PFSK-1 (cell line): ENCODE measurements around the gene GRIN2D.

Experiments
- FOXP2 ChIP-seq: optimal IDR thresholded peaks from 2 replicates; pipeline ENCODE3; 2011; ENCODE audit warnings: borderline replicate concordance, control low read depth, inconsistent platforms; ENCODE audit not compliant: insufficient read depth; ENCODE audit errors: extremely low read length, extremely low read depth
- POLR2AphosphoS5 ChIP-seq: IDR thresholded peaks from 2 replicates; pipeline ENCODE4 v1.6.1; 2012; ENCODE audit warnings: low read depth, mild to moderate bottlenecking, control low read depth, low read length, moderate library complexity
- REST ChIP-seq, 2 experiments: IDR thresholded peaks; 2 replicates each; pipeline versions ENCODE4 v1.6.1 to v1.8.0; 2011 to 2012; ENCODE audit warnings: low read depth in 2 of 2, low read length in 2 of 2, control low read depth in 1 of 2, inconsistent platforms in 1 of 2, mild to moderate bottlenecking in 1 of 2, moderate library complexity in 1 of 2; ENCODE audit not compliant: insufficient read depth in 1 of 2
- SIN3A ChIP-seq: IDR thresholded peaks from 2 replicates; pipeline ENCODE4 v1.6.1; 2012; ENCODE audit warnings: mild to moderate bottlenecking, low read length, moderate library complexity, borderline replicate concordance; ENCODE audit not compliant: insufficient read depth
- TAF1 ChIP-seq: IDR thresholded peaks from 2 replicates; pipeline ENCODE4 v1.6.1; 2012; ENCODE audit warnings: low read length, control low read depth, borderline replicate concordance; ENCODE audit not compliant: insufficient read depth

DNA sequence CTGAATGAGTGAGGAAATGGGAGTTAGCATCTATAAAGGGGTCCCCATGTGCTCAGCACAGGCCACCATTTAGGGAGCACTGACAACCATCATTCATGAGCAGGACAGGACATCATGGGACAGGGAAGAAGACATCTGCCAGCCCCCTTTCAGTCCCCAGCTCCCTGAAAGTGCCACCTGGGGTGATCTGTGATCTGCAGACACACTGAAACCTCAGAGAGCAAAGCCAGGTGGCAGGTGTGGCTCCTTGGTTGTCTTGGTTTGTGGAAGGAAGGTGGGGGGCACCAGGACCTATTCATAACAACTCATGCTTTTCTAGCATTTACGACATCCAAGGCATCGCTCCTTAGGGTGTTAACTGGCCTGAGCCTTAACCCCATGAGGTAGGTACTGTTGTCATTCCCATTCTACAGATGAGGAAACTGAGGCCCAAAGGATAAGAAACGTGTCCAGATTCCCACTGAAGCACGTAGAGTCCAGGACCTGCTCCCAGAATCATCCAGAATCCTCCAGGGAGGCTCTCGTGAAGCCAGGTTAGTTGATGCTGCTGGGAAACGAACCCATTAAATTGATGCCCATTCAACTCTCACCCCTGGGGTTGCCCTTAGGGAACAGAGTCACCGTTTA lies 7.9 kb upstream of the GRIN2D start:
- TF ChIP-seq REST (IDR thresholded peaks at IDR 0.05; ENCODE audit: insufficient read depth in 1 of 2, low read depth in 2 of 2, low read length in 2 of 2) (no peak), POLR2AphosphoS5 (no peak), SIN3A (no peak), TAF1 (no peak), FOXP2 (no peak)
